Panc1 (cell line): ENCODE measurements around the gene BCKDHA. TPM values are rescaled to one million over a fixed set of nuclear protein-coding genes. Genes with fewer than 3 reads are reported as not detected.

ENCODE experiments used
- ATAC-seq: fragments of 200-7000 bp; cut with Tn5 transposase; 2 replicates; pipeline ENCODE4 v1.9.1; 2020; ENCODE audit warnings: mild to moderate bottlenecking, moderate library complexity
- BruUV-seq: library from RNA; stranded (reverse); fragments of 400-500 nt; replicated peaks from 2 replicates; lab custom pipeline; 2021; lab: Mats Ljungman, UMichigan
- CTCF ChIA-PET: fragments of 300-600 bp; sonication (Branson Sonifier 250); formaldehyde crosslinking; loops from one replicate; lab custom pipeline; 2022; ENCODE audit warnings: antibody characterized with exemption; lab: Charles Lee
- POLR2A ChIA-PET: fragments of 300-600 bp; sonication (Branson Sonifier 250); formaldehyde crosslinking; loops from one replicate; lab custom pipeline; 2022; ENCODE audit warnings: antibody characterized with exemption; lab: Charles Lee
- DNase-seq: peaks from one replicate; pipeline ENCODE4 v3.0.0-alpha.2; 2010; ENCODE audit warnings: low read depth, low spot score
- H3K27ac ChIP-seq: 2 replicates; pipeline ENCODE4 v1.5.1; 2011; ENCODE audit warnings: mild to moderate bottlenecking, low read length, inconsistent platforms
- H3K27me3 ChIP-seq: fragments of 200-500 bp; sonication (Bioruptor generic); 2 replicates; pipeline ENCODE4 v1.6.0; 2014; ENCODE audit warnings: low read length, inconsistent platforms; ENCODE audit not compliant: control insufficient read depth, insufficient read depth
- H3K36me3 ChIP-seq: fragments of 200-500 bp; sonication (Bioruptor generic); 2 replicates; pipeline ENCODE4 v1.5.1; 2014; ENCODE audit warnings: inconsistent platforms, mild to moderate bottlenecking, low read length, moderate library complexity; ENCODE audit not compliant: control insufficient read depth, insufficient read depth
- H3K4me1 ChIP-seq: 2 replicates; pipeline ENCODE4 v1.5.1; 2011; ENCODE audit warnings: inconsistent platforms, mild to moderate bottlenecking, low read length, moderate library complexity; ENCODE audit not compliant: control insufficient read depth, insufficient read depth
- H3K4me3 ChIP-seq, 2 experiments: 2 replicates each; pipeline ENCODE4 v1.5.1; 2011 to 2012; ENCODE audit warnings: low read depth in 2 of 2, low read length in 2 of 2, mild to moderate bottlenecking in 2 of 2, inconsistent platforms in 1 of 2, moderate library complexity in 1 of 2
- H3K9me3 ChIP-seq: fragments of 200-500 bp; sonication (Bioruptor generic); 2 replicates; pipeline ENCODE4 v1.5.1; 2014; ENCODE audit warnings: low read depth, mild to moderate bottlenecking, inconsistent platforms, low read length, moderate library complexity; ENCODE audit not compliant: control insufficient read depth, insufficient read depth
- POLR2AphosphoS5 ChIP-seq: IDR thresholded peaks from 2 replicates; pipeline ENCODE4 v1.6.1; 2012; ENCODE audit warnings: mild to moderate bottlenecking, low read depth, low read length, moderate library complexity
- REST ChIP-seq, 2 experiments: IDR thresholded peaks; 2 replicates each; pipeline ENCODE4 v1.6.1; 2011 to 2012; ENCODE audit warnings: low read depth in 2 of 2, control low read depth in 1 of 2, low read length in 1 of 2, mild to moderate bottlenecking in 1 of 2, moderate library complexity in 1 of 2; ENCODE audit not compliant: insufficient read depth in 1 of 2
- SIN3A ChIP-seq: IDR thresholded peaks from 2 replicates; pipeline ENCODE4 v1.6.1; 2012; ENCODE audit warnings: low read depth, mild to moderate bottlenecking, low read length, moderate library complexity, borderline replicate concordance; ENCODE audit not compliant: insufficient read depth
- TCF7L2 ChIP-seq: IDR thresholded peaks from 2 replicates; pipeline ENCODE4 v1.6.1; 2011; ENCODE audit warnings: mild to moderate bottlenecking, low read depth, low read length, inconsistent platforms
- in situ Hi-C: cut with HindIII; loops from 2 replicates; pipeline ENCODE4 v1.10.0; 2016; ENCODE audit warnings: low sequenced_read_pairs, low pct_unique_long_range_greater_than_20kb
- intact Hi-C: fragments of 100-400 bp; cut with micrococcal nuclease; formaldehyde crosslinking; loops from one replicate; pipeline ENCODE4 v1.10.0; 2022; ENCODE audit not compliant: unreplicated experiment
- total RNA-seq: library from RNA; stranded (reverse); gene quantifications from one replicate; pipeline ENCODE4 v1.2.1, GENCODE V29; 2021; ENCODE audit not compliant: unreplicated experiment
- TF ChIP-seq, protein P1 (sequence below): fragments of 450-650 bp; IDR thresholded peaks from 2 replicates; pipeline ENCODE4 v1.5.1; 2017; ENCODE audit warnings: mild to moderate bottlenecking

The BCKDHA gene
- total RNA-seq, 1 experiment from 2014 or later, result 11.2 TPM

GRCh38 chr19:41437944-41438574, 40.4 kb downstream of the BCKDHA start:
- POLR2A ChIA-PET, result interaction anchor here (0.6 kb wide), 1 partner anchor 14 kb away, joined by 4 read pairs; no protein-coding TSS in a partner anchor
- in situ Hi-C loops, result no loop called here
- no peaks in the 10 kb centered on the region for H3K27me3 ChIP-seq
- BruUV-seq, result no TSS peak
- intact Hi-C loops, result no loop called here
- H3K4me3 ChIP-seq, result no peak overlapping the region
- no peak overlapping the region for H3K27ac ChIP-seq
- H3K9me3 ChIP-seq, result no peaks in the 10 kb centered on the region
- H3K4me1 ChIP-seq, result peaks cover 5% of the 10 kb centered on the region; the same call in 1 of the 2 replicates
- H3K36me3 ChIP-seq, result no peaks in the 10 kb centered on the region; the same call in 1 of the 2 replicates
- TF ChIP-seq, protein P1, sequence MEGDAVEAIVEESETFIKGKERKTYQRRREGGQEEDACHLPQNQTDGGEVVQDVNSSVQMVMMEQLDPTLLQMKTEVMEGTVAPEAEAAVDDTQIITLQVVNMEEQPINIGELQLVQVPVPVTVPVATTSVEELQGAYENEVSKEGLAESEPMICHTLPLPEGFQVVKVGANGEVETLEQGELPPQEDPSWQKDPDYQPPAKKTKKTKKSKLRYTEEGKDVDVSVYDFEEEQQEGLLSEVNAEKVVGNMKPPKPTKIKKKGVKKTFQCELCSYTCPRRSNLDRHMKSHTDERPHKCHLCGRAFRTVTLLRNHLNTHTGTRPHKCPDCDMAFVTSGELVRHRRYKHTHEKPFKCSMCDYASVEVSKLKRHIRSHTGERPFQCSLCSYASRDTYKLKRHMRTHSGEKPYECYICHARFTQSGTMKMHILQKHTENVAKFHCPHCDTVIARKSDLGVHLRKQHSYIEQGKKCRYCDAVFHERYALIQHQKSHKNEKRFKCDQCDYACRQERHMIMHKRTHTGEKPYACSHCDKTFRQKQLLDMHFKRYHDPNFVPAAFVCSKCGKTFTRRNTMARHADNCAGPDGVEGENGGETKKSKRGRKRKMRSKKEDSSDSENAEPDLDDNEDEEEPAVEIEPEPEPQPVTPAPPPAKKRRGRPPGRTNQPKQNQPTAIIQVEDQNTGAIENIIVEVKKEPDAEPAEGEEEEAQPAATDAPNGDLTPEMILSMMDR, result no peak
- TF ChIP-seq REST (IDR thresholded peaks at IDR 0.05; ENCODE audit: insufficient read depth in 1 of 2, low read depth in 2 of 2, low read length in 1 of 2) (no peak), POLR2AphosphoS5 (no peak), TCF7L2 (no peak), SIN3A (no peak)
- ATAC-seq (no peak), DNase-seq (no peak)
- CTCF ChIA-PET, result no interaction called here

DNA sequence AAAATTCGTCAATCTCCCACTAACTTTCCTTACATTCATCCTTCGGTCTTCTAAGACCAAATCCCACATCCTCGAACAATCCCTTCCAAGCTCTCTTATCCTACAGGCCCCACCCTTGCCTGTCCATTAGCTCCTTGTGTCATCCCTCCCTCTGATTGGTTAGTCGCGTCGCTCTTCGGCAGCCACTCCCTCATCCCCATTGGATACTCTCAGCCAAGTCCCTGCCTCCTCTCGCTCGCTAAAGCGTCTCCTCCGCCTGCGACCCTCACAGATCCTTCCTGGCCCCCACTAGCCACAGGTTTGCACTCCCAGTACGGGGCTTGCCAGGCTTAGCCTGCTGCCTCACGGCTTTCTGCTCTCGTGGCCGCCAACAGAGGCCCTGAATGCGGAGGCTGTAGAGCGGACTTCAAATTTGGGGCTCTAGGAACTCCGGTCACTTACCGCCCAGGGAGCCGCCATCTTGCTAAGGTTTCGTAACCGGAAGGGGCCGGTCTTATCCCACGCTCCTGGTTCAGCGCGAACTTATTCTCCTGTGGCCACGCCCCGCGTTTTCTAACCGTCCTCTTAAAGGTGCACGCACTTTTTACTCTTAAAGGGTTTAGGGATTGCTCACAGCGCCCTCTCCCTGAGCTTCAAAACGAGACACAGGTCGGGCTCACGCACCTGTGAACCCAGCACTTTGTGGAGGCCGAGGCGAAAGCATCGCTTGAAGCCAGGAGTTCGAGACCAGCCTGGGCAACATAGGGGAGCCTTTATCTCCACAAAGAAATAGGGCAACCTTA, 42.0 kb downstream of the BCKDHA start, which contains the start of gene DMAC2:
DMAC2 (minus strand) TSS at position 472 of the 782 bp plus-strand sequence; CDS start at position 459, 13 bp downstream.
- intact Hi-C loops (no loop called here), in situ Hi-C loops (no loop called here)
- ChIA-PET CTCF (interaction anchor here (0.6 to 1.1 kb wide), 2 partner anchors 11 to 88 kb away, joined by 3 to 4 read pairs; no protein-coding TSS in a partner anchor), POLR2A (interaction anchor here (0.7 kb wide), 2 partner anchors 9 to 399 kb away, joined by 3 to 4 read pairs; no protein-coding TSS in a partner anchor)
- Histone ChIP-seq H3K4me3 (peak within 1 kb of the TSS; percentile 83 to 85), H3K9me3 (no peaks in the 10 kb centered on the region), H3K27ac (peak within 1 kb of the TSS; percentile 94), H3K4me1 (peaks cover 5% of the 10 kb centered on the region; the same call in 1 of the 2 replicates), H3K27me3 (no peaks in the 10 kb centered on the region), H3K36me3 (no peaks in the 10 kb centered on the region; the same call in 1 of the 2 replicates)
- DNase-seq (peak; percentile 88), ATAC-seq (peak; percentile 99)
- no TSS peak for BruUV-seq
- TF ChIP-seq TCF7L2, result 0 out of 2 replicates have a peak, but pooled peaks have one; percentile 29
- no peak; the same call in 1 of the 2 replicates for TF ChIP-seq SIN3A
- no peak for TF ChIP-seq REST (IDR thresholded peaks at IDR 0.05; ENCODE audit: insufficient read depth in 1 of 2, low read depth in 2 of 2, low read length in 1 of 2)
- TF ChIP-seq, protein P1, result peak; percentile 68
- peak; percentile 73 for TF ChIP-seq POLR2AphosphoS5
